Measurements from ENCODE around the gene REN.

REN gene

DNA sequence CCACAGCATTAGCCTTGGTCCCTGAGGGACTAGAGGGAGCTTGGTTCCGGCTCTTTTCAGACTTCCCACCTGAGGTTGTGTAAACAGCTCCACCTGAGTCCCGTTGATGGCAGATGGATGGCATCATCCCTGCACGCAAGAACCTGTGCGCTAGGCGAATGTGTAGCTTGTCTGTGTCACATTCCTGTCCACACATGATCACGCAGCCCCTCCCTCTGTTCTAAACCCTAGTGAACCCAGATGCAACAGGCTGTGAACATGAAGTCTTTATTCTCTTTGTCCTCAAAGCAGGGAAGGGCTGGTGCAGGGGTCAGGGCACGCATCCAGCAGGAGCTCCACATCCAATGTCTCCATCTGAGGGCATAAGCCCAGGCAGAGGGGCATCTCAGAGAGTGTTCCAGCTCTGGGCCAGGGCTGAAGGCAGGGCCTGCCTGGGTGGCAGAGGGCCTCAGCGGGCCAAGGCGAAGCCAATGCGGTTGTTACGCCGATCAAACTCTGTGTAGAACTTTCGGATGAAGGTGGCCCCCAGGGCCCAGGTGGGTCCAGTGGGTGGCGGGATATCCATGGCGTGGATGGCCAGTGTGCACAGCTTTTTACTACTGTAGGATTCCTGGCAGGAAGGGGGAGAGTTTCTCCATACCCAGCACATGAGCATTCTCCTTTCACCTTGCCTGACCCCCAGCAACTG, 11.4 kb downstream of the REN start:
- no peak for DNase-seq (ENCODE audit: low read depth in 3 of 3)

DNA sequence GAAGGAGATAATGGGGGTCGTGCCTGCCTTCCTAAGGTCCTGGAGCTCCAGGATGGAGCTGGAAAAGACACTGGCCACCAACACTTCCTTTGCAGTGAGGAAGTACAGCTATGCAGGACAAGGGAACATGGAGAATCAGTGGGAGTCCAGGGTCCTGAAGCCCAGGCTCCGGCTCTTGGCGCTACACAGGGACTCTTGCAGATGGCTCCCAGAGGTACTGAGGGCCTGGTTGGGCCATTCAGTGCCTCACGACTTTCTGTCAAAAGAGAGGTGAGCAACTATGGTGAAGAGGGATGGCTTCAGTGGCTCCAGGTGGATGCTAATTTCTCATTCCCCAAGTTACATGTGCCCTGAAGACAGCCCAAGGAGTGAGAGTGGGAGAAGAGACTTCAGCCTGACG, 12.5 kb downstream of the REN start:
- DNase-seq (ENCODE audit: low read depth in 3 of 3) = no peak

- no peak for DNase-seq (ENCODE audit: low read depth in 3 of 3)
These were observed 13.7 kb downstream of the REN start for GRCh38 chr1:204152310-204153044.

DNA sequence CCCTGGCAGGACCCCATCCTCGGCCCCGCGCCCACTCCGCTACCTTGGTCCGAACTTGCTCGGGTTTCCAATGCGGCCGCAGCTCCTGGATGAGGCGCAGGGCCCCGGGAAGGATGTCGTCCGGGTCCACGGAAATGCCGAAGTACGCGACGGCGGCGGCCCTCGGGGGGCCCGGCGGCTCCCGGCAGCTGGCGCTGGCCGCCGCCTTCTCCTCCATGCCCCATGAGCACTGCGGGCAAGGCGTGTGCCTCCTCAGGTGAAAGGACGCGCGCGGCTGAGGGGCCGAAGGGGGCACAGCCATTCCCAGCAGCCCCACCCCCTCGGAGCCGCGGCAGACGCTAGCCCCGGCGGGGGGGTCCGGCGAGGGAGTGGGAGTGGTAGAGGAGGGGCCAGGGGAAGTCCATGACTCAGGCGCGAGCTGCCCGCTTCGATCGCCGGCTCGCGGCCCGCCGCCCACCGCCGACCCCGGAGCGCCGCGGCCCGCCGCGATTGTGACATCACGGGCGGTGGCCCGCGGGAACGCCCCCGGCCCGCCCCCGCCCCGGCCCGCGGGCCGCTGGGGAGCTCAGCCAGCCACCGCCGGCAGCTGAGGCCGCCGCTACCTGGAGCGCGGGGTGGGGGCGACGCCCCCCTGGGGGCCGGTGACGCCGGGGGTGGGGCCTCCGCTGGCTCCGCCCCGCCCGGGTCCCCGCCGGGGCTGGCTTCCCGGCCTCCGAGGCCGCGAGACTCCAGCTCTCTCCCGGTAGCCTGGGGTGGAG, 14.4 kb downstream of the REN start, which contains the start of gene ETNK2:
Gene ETNK2, minus strand, starts transcription at position 493 of the 758 bp plus-strand sequence. Its CDS starts 192 bp downstream, at position 301.
- peak; percentile 24 to 49 (median 32) for DNase-seq (ENCODE audit: low read depth in 3 of 3)

GRCh38 chr1:204150702-204151551, 15.2 kb downstream of the REN start:
- no peak for DNase-seq (ENCODE audit: low read depth in 3 of 3)

DNA sequence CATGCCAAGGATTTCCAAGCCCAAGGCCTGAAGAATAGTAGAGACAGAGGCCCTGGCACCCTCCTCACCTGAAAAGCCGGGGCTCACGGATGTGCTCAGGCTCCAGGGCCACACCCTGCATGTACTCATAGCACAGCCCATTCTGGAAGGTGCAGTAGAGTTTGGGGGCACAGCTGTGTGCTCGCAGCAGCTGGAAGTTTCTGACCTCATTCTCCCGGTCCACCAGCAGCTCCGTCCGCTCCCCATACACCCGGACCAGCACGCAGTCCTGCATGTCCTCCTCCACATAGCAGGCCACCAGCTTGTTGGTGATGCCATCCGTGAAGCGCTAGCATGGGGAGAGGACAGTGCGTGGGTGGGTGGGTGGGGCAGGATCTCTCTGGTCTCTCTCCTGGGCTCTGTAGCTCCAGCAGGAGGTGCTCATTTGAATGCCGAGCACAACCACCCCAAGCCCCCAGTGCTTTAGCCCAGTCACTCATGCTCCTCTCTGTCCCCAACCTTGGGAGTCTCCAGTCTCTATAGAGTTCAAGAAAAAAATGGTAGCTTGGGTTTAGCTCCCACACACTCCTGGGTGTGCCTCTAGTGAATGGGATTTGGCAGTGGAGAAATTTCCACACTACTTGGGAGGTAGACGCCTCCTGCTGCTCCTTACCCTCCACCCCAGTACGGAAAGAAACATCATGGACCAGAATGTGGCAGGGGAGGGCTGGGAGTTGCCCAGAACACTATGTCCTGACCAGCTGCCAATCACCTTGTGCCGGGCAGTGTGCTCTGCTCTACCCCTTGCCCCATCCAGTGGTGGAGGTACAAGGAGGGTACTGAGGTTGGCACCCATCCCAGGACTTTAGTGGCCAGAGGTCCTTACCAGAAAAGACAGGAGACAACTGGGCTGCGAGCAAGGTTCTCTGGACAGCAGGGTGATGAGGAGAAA, 16.2 kb downstream of the REN start:
- no peak for DNase-seq (ENCODE audit: low read depth in 3 of 3)

GRCh38 chr1:204149107-204149506, 17.0 kb downstream of the REN start:
- no peak for DNase-seq (ENCODE audit: low read depth in 3 of 3)

DNA sequence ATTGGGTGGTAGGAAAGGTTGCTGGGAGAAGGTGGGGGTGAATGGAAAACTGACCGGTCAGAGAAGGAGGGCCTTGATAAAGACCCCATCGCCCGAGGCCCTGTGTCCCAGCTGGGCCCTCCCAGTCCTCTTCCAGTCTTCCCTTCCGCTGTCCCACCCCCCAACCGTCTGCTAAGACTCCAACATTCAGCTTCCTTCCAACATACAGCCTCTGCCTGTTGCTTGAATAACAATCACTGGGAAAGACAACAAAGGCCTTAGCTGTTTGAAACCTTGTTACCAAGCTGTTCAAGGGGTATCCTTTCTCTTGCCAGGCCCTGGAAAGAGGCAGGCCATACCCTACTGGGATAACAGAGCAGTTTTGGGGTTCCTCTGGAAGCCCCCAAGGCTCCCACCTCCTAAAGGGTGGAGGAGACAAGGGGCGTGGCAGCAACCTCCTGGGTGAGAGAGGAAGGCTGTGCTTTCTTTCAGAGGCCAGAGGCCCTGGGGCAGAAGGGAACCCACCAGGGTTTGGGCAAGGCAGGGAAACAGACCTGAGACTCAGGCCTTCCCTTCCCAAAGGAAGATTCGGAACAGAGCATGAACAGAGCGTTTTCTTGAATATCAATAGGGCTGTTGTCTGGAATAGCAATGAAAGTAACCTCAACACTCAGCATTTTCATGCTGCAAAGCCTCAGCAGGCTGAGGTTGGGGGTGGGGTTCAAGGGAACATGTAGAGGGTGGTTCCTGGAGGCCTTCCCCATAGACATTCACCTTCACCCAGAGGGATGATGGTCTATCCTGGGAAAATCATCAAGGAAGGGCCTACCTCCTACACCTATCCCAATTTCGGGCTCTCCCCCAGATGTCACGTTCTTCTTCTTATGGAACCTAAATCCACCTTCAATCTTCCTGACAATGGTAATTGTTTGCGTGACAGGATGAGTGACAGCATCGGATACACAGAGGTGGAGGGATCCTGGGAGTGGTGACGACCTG, 18.4 kb downstream of the REN start:
- no peak for DNase-seq (ENCODE audit: low read depth in 3 of 3)

- DNase-seq (ENCODE audit: low read depth in 3 of 3) = no peak
These were observed 19.2 kb downstream of the REN start for GRCh38 chr1:204146965-204147364.

DNA sequence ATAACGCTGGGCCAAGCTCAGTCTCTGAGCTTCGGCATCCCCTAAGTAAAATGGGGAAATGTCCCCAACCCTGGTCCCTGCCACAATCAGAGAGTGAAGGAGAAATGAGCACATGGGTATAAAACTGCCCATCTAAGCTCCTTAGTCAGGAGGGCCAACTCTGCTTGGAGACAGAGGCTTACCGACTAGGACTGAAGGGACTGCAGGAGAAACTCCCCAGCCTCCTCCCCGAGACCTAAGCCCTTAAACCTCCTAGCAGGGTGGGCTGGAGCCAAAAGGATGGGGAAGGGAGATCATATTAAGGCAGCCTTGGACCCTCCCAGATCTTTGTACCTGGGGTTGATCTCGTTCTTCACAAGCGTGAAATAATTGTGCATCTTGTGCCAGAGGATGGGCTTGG, 19.8 kb downstream of the REN start:
- DNase-seq (ENCODE audit: low read depth in 3 of 3) = no peak

DNA sequence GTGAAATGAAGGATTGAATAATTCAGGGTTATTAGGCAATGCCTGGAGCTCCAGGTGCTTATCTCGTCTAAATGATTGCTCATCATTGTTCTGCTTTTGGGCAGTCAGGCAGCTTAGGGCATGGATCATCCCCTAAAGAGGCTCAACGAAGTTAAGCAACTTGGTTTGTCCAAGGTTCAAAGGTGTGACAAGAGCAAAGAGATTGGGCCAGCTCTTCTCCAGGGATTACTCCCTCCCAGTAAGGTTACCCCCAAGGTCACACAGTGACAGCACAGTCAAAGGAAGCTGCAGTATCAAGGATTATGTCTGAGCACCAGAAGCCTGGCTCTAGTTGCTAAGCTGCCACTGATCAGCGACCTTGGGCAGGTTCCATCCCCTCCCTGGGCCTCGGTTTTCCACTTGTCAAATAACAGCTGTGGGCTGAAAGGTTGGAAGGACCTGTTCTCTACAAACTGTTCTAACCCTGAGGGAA, 21.1 kb downstream of the REN start:
- no peak for DNase-seq (ENCODE audit: low read depth in 3 of 3)

DNA sequence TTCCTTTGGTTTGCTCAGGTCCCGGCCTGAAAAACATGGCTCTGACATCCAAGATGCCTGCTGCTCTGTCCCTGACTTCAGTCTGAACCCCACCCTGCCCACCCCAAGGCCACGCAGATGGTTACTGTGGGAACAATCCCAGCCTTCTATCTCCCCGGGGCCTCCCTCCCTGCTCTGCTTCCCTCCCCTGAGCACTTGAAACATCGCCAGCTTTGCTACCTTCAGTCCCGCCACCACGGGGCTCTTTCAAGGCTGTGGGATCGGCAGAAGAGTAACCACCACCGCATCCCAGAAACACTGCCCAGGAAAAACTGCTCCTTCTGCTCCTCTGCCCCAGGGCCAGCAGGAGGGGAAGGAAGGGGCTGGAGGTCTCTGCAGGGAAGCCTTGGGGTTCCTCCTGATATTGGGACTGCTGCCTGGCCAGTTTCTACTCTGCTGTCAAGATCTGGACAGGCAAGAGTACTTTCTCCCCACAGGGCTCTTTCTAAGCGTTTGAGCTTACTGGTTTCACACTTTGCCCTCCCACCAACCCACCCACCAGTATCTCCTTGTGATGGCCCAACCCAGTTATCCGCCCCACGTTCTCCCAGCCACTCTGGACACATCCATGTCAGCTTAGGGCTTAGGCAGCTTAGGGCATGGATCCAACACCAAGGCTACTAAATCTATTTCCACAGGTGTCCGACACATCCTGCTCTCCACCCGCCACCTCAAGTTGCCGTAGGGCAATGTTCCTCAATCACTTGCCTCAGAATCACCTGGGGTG, 22.7 kb downstream of the REN start:
- no peak for DNase-seq (ENCODE audit: low read depth in 3 of 3)

- no peak for DNase-seq (ENCODE audit: low read depth in 3 of 3)
These were observed 23.8 kb downstream of the REN start for GRCh38 chr1:204142032-204142974.

DNA sequence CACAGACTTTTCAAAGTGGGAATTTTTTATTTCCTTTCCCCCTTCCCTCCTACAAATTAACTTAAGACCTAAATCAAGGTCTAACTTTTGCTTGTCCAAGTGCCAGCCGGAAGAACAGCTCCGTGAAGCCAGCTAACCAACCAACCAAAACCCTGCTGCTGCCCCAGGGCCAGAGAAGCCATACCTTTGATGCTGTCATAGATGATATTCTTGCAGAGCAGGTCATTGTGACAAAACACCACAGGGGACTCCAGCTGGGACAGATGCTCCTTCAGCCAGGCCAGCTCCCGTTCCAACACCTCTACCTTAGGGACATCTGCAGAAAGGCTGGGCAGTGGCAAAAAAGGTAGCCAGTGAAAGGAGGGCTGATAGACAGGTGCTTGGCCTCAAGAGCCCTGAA, 25.0 kb downstream of the REN start:
- DNase-seq (ENCODE audit: low read depth in 3 of 3) = no peak

- DNase-seq (ENCODE audit: low read depth in 3 of 3) = no peak
These were observed 26.2 kb downstream of the REN start for GRCh38 chr1:204139952-204140351.

GRCh38 chr1:204139088-204139487, 27.0 kb downstream of the REN start:
- no peak for DNase-seq (ENCODE audit: low read depth in 3 of 3)

DNA sequence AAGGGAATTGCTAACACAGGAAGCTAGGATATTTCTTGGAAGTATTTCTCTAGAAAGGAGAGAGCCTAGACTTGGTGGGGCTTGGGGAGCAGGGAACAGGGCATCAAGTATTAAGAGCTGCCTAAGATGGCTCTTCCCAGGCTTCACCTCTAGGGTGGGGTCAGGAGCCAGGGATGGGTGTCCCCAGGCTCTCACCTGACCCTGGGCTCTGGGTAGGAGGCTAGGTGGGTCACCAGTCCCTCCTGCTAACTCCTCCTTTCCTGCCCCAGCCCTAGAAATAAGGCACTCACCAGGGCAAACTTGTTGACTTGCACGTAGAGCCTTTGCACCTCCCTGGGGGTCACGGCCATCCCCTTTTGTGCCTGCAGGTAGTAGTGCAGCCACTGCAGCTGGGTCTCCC, 29.3 kb downstream of the REN start:
- no peak for DNase-seq (ENCODE audit: low read depth in 3 of 3)

Data from stimulated activated CD4-positive, alpha-beta T cell treated with anti-CD3 and anti-CD28 coated beads, TNF-alpha, amount 100 ng/mL, for 4 hours (primary cell).